Spleen (tissue), 7 donors: ENCODE results near the gene NCOA3.

Experiments used
- POLR2A ChIP-seq, 3 donors: fragments of 450-650 bp; IDR thresholded peaks; one replicate each; pipeline ENCODE4 v1.5.1; 2017; ENCODE audit warnings: antibody characterized with exemption in 3 of 3, mild to moderate bottlenecking in 1 of 3
- TF ChIP-seq, protein P1 (sequence below), 11 experiments: fragments of 200-600 bp in 7 of 11; fragments of 450-650 bp in 4 of 11; sonication (generic) in 4 of 11; IDR thresholded peaks in 8 of 11; conservative IDR thresholded peaks in 3 of 11; 1 replicate in 7 of 11; 2 replicates in 4 of 11; pipeline versions ENCODE4 v1.4.0 to v1.8.0; 2016 to 2021; ENCODE audit warnings: antibody characterized with exemption in 11 of 11, inconsistent platforms in 4 of 11, mild to moderate bottlenecking in 1 of 11
- donor health status: DM: no; HTN: no; CAD: no; lungs with moderate emphysema.
- donor health status: DM: no; HTN: no; CAD: no.
- donor health status: DM: no; HTN: no; CAD: no.

DNA sequence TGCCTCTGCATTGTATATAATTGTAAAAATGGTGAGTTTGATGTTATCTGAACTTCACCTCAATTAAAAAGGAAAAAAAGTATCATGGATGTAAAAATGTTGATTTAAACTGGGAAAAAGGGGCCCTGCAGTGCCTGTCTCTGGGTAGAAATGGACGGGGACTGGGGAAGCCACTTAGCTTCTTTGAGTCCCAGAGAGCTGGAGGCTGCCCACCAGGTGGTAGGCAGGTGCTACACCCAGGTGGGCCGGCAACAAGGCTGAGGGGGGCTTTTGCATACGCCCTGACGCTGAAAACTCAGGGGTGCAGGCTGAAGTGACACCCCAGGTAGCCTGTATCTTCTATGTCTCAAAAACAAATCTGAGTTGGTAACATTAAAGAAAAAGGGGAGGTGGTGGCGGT is 165.4 kb downstream of the NCOA3 start:
- no peak for TF ChIP-seq POLR2A (IDR thresholded peaks at IDR 0.05)
- TF ChIP-seq, protein P1, sequence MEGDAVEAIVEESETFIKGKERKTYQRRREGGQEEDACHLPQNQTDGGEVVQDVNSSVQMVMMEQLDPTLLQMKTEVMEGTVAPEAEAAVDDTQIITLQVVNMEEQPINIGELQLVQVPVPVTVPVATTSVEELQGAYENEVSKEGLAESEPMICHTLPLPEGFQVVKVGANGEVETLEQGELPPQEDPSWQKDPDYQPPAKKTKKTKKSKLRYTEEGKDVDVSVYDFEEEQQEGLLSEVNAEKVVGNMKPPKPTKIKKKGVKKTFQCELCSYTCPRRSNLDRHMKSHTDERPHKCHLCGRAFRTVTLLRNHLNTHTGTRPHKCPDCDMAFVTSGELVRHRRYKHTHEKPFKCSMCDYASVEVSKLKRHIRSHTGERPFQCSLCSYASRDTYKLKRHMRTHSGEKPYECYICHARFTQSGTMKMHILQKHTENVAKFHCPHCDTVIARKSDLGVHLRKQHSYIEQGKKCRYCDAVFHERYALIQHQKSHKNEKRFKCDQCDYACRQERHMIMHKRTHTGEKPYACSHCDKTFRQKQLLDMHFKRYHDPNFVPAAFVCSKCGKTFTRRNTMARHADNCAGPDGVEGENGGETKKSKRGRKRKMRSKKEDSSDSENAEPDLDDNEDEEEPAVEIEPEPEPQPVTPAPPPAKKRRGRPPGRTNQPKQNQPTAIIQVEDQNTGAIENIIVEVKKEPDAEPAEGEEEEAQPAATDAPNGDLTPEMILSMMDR (IDR thresholded peaks at IDR 0.05 in 8 of 11, conservative IDR thresholded peaks at IDR 0.05 in 3 of 11): no peak
